Left lung (tissue), 10 donors: ENCODE measurements around the gene CD276. TPM values are rescaled to one million over a fixed set of nuclear protein-coding genes. Genes with fewer than 3 reads are reported as not detected.

Experiments used
- ATAC-seq: fragments of 200-7000 bp; cut with Tn5 transposase; one replicate; pipeline ENCODE4 v1.9.1; 2020; ENCODE audit warnings: moderate library complexity
- DNase-seq, 4 donors: peaks; one replicate each; pipeline ENCODE4 v3.0.0-alpha.2; 2013 to 2020
- H3K27ac ChIP-seq, 2 donors: fragments of 200-600 bp; sonication (generic) in 1 of 2; one replicate each; pipeline versions ENCODE4 v1.5.0 to v1.8.0; 2020 to 2021
- H3K27me3 ChIP-seq, 2 donors: fragments of 200-600 bp; sonication (generic) in 1 of 2; one replicate each; pipeline versions ENCODE4 v1.5.0 to v1.8.0; 2020 to 2021
- H3K36me3 ChIP-seq, 2 donors: fragments of 200-600 bp; sonication (generic) in 1 of 2; one replicate each; pipeline versions ENCODE4 v1.5.0 to v1.8.0; 2020 to 2021
- H3K4me1 ChIP-seq, 2 donors: fragments of 200-600 bp; one replicate each; pipeline ENCODE4 v1.8.0; 2021
- H3K4me3 ChIP-seq, 2 donors: fragments of 200-600 bp; sonication (generic) in 1 of 2; one replicate each; pipeline versions ENCODE4 v1.5.0 to v1.8.0; 2020 to 2021; ENCODE audit warnings: mild to moderate bottlenecking in 1 of 2
- H3K9me3 ChIP-seq, 2 donors: fragments of 200-600 bp; sonication (generic) in 1 of 2; one replicate each; pipeline versions ENCODE4 v1.5.0 to v1.8.0; 2020 to 2021
- intact Hi-C, 2 donors: fragments of 100-400 bp; cut with DNase I; formaldehyde crosslinking; loops; one replicate each; pipeline versions ENCODE4 v1.11.2 to v1.14.2; 2022
- polyA plus RNA-seq, 6 donors: library from polyadenylated mRNA; unstranded; fragments of 120-200 nt; gene quantifications; one replicate each; pipeline ENCODE4 v1.2.1, GENCODE V29; 2013; ENCODE audit not compliant: insufficient read length in 6 of 6
- total RNA-seq, 2 donors: library from RNA; stranded (reverse); fragmentation: NEBNext Ultra II Directional; extraction: Animal tissue kit (Norgen Biotek cat#: 25700); gene quantifications; one replicate each; pipeline ENCODE4 v1.2.1, GENCODE V29; 2021
- TF ChIP-seq, protein P1 (sequence below), 2 donors: fragments of 200-600 bp; sonication (generic) in 1 of 2; IDR thresholded peaks; one replicate each; pipeline versions ENCODE4 v1.5.0 to v1.8.0; 2021; ENCODE audit warnings: antibody characterized with exemption in 2 of 2
- donor health status: DM: no; HTN: yes; CAD: no.
- donor health status: DM: no; HTN: no; CAD: no.

CD276 gene
- total and polyA plus RNA-seq, 8 donors: 71.9 to 185 (median 156) TPM

- Histone ChIP-seq H3K9me3 (no peaks in the 10 kb centered on the region), H3K27me3 (no peaks in the 10 kb centered on the region), H3K4me1 (no peaks in the 10 kb centered on the region), H3K4me3 (no peak overlapping the region), H3K36me3 (peaks cover 0 to 18% of the 10 kb centered on the region in 2 donors), H3K27ac (no peak overlapping the region)
- ATAC-seq (no peak), DNase-seq (no peak)
- TF ChIP-seq, protein P1, sequence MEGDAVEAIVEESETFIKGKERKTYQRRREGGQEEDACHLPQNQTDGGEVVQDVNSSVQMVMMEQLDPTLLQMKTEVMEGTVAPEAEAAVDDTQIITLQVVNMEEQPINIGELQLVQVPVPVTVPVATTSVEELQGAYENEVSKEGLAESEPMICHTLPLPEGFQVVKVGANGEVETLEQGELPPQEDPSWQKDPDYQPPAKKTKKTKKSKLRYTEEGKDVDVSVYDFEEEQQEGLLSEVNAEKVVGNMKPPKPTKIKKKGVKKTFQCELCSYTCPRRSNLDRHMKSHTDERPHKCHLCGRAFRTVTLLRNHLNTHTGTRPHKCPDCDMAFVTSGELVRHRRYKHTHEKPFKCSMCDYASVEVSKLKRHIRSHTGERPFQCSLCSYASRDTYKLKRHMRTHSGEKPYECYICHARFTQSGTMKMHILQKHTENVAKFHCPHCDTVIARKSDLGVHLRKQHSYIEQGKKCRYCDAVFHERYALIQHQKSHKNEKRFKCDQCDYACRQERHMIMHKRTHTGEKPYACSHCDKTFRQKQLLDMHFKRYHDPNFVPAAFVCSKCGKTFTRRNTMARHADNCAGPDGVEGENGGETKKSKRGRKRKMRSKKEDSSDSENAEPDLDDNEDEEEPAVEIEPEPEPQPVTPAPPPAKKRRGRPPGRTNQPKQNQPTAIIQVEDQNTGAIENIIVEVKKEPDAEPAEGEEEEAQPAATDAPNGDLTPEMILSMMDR (IDR thresholded peaks at IDR 0.05): no peak
- intact Hi-C loops: no loop called here
These were observed 33.0 kb downstream of the CD276 start for GRCh38 chr15:73717206-73717605.

DNA sequence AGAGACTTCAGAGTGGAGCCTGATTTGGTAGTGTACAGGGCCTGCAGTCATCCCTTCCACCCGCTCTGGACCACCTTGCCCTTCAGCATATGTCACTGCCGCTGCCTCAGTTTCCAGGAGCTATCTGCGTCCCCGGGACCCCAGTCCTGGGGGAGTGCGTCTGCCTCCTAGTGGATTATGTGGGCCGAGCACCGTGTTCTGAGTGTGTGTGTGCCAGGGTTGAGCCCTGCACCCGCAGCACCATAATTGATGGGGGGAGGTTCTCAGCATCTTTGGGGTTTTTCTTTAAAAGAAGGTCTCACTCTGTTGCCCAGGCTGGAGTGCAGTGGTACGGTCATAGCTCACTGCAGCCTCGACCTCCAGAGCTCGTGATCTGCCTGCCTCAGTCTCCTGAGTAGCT lies 33.6 kb downstream of the CD276 start:
- TF ChIP-seq, protein P1 (IDR thresholded peaks at IDR 0.05): no peak

GRCh38 chr15:73718694-73719093 lies 34.5 kb downstream of the CD276 start:
- Histone ChIP-seq H3K27ac (no peak overlapping the region), H3K27me3 (no peaks in the 10 kb centered on the region), H3K4me1 (no peaks in the 10 kb centered on the region), H3K4me3 (no peak overlapping the region), H3K9me3 (no peaks in the 10 kb centered on the region), H3K36me3 (peaks cover 0 to 6% of the 10 kb centered on the region in 2 donors)
- TF ChIP-seq, protein P1 (IDR thresholded peaks at IDR 0.05): no peak
- ATAC-seq (no peak), DNase-seq (peak in 1 of 4 donors; percentile 33)
- intact Hi-C loops: no loop called here

More for the DNA sequence above, 33.6 kb downstream of the CD276 start:
- peaks cover 0 to 14% of the 10 kb centered on the region in 2 donors for H3K36me3 ChIP-seq
- intact Hi-C loops: no loop called here
- H3K27me3 ChIP-seq: no peaks in the 10 kb centered on the region
- no peaks in the 10 kb centered on the region for H3K4me1 ChIP-seq
- H3K9me3 ChIP-seq: no peaks in the 10 kb centered on the region
- ATAC-seq (no peak), DNase-seq (no peak)
- no peak overlapping the region for H3K4me3 ChIP-seq
- no peak overlapping the region for H3K27ac ChIP-seq

DNA sequence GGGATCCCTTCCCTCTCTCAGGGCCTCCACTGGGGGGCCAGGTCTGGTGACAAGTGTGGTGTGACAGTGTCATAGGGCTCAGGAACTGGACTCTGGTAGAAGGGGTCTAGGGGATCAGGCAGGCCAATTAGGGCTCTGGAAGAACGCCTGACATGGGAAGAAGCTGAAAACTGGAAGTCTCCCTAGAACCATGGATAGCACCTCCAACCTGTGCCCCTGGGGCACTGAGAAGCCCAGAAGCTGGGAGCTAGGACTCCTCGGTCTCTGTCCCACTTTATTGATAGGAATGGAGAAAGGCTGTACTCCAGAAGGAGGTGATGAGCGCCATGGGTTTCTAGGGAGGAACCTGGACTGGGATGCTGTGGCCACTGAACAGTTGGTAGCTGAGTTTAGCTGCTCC lies 38.2 kb downstream of the CD276 start:
- Histone ChIP-seq H3K4me1 (no peaks in the 10 kb centered on the region), H3K4me3 (no peak overlapping the region), H3K9me3 (no peaks in the 10 kb centered on the region), H3K27ac (no peak overlapping the region), H3K27me3 (no peaks in the 10 kb centered on the region), H3K36me3 (no peaks in the 10 kb centered on the region)
- intact Hi-C loops: no loop called here
- TF ChIP-seq, protein P1 (IDR thresholded peaks at IDR 0.05): no peak
- DNase-seq (no peak), ATAC-seq (no peak)

DNA sequence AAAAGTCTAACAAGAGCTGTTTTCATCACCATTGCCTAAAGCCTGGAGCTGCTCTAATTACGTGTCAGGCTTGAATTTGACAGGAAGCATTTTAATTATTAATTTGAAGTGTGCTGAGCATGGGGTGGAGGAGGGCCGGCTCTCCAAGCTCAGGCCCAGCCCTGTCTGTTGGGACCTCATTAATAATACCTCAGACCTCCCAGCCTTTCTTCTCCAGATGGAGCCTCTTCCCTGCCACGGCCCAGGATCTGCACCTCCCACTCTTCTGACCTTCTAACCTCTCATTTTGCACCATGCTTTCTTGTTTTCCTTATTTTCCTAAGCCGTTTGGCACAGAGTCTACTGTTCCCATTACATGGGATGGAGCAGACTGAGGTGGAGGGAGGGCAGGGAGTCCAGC lies 39.0 kb downstream of the CD276 start:
- no peaks in the 10 kb centered on the region for H3K27me3 ChIP-seq
- intact Hi-C loops: no loop called here
- DNase-seq (peak in 1 of 4 donors; percentile 25), ATAC-seq (peak; percentile 61)
- H3K36me3 ChIP-seq: no peaks in the 10 kb centered on the region
- no peak overlapping the region for H3K27ac ChIP-seq
- H3K9me3 ChIP-seq: no peaks in the 10 kb centered on the region
- H3K4me1 ChIP-seq: no peaks in the 10 kb centered on the region
- TF ChIP-seq, protein P1 (IDR thresholded peaks at IDR 0.05): no peak
- H3K4me3 ChIP-seq: no peak overlapping the region
